ENCODE measurements around the gene SCAPER.

SCAPER gene, protein sequence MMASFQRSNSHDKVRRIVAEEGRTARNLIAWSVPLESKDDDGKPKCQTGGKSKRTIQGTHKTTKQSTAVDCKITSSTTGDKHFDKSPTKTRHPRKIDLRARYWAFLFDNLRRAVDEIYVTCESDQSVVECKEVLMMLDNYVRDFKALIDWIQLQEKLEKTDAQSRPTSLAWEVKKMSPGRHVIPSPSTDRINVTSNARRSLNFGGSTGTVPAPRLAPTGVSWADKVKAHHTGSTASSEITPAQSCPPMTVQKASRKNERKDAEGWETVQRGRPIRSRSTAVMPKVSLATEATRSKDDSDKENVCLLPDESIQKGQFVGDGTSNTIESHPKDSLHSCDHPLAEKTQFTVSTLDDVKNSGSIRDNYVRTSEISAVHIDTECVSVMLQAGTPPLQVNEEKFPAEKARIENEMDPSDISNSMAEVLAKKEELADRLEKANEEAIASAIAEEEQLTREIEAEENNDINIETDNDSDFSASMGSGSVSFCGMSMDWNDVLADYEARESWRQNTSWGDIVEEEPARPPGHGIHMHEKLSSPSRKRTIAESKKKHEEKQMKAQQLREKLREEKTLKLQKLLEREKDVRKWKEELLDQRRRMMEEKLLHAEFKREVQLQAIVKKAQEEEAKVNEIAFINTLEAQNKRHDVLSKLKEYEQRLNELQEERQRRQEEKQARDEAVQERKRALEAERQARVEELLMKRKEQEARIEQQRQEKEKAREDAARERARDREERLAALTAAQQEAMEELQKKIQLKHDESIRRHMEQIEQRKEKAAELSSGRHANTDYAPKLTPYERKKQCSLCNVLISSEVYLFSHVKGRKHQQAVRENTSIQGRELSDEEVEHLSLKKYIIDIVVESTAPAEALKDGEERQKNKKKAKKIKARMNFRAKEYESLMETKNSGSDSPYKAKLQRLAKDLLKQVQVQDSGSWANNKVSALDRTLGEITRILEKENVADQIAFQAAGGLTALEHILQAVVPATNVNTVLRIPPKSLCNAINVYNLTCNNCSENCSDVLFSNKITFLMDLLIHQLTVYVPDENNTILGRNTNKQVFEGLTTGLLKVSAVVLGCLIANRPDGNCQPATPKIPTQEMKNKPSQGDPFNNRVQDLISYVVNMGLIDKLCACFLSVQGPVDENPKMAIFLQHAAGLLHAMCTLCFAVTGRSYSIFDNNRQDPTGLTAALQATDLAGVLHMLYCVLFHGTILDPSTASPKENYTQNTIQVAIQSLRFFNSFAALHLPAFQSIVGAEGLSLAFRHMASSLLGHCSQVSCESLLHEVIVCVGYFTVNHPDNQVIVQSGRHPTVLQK (N-terminal part only)

DNA sequence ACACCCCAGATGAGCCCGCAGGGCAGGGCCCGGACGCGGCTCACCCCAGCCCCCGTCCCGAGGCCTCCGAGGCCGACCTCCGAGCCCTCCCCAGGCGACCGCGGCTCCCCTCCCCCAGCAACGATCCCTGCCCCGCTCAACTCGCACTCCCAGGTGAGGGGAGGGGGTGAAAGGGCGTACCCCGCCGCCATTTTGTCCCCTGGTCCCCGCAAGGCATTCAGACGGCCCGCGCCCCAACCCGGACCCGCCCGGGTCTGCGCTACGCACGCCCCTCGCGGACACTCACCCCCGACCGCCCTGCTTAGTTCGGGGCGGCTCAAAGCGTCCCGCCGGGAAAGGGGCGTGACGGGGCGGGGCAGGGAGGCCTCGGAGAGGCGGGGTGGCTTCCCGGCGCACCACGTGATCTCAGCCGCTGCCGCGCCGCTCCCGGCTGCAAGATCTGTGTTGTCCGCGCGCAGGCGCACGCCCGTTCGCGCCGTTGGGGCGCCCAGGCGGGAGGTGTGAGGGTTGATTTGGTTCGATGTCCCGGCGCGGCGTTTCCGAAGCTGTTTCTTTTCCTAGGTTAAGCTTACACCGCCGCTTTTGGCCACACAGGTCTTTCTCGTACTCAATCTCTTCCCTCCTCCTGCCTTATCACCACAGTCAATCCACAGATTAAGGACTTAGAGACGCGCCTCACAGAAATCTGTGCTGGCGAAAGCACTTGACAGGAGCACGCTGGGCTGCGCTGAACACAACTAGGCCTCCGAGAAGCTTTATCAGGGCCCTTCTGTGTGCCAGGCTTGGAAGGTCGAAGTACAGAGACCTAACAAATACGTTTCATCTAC, at the start of gene SCAPER:
SCAPER (minus strand) TSS at position 328 of the 827 bp plus-strand sequence. CDS start 21,523 bp downstream, outside the sequence.
- in situ Hi-C loops (cut with MboI; ENCODE audit: low sequenced_read_pairs), result no loop called here

GRCh38 chr15:76954744-76955143, 49.6 kb upstream of the SCAPER start:
- in situ Hi-C loops (cut with MboI; ENCODE audit: low sequenced_read_pairs), result no loop called here

GRCh38 chr15:76953913-76954312, 48.8 kb upstream of the SCAPER start:
- in situ Hi-C loops (cut with MboI; ENCODE audit: low sequenced_read_pairs), result no loop called here

DNA sequence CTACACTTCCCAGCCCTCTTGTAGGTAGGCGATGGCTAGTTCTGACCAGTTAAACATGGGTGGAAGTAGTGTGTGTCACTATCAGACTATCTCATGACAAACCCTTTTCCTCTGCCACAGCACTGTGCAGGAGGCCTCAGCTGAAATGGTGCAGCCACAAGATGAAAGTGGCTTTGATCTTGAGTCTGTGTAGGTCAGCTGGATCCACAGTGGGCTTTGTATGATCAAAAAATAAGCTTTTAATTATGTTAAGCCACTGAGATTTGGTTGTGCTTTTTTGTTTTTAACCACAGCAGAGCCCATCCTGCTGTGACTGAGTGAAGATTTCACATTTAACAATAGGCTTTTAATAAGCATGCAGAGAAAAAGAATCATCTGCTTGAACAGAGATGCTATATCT, 46.1 kb upstream of the SCAPER start:
- in situ Hi-C loops (cut with MboI; ENCODE audit: low sequenced_read_pairs), result no loop called here

DNA sequence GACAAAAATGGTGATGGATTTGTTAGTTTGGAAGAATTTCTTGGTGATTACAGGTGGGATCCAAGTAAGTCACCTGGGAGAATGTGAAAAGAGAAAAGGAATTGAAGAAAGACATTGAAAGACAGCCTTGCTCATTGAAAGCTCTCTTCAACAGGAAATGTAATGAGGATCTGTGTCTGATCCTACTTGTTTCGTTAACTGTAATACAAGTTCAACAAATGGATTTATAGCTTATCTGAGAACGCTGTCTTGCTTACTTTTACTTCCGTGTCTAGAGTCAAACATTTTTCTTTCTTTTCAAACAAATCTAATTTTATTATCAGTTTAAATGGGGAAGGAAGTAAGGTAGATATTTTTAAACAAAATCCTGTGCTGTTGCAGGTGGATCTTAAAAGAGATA, 42.3 kb upstream of the SCAPER start:
- in situ Hi-C loops (cut with MboI; ENCODE audit: low sequenced_read_pairs), result no loop called here

GRCh38 chr15:76945494-76946093, 40.5 kb upstream of the SCAPER start:
- in situ Hi-C loops (cut with MboI; ENCODE audit: low sequenced_read_pairs), result no loop called here

DNA sequence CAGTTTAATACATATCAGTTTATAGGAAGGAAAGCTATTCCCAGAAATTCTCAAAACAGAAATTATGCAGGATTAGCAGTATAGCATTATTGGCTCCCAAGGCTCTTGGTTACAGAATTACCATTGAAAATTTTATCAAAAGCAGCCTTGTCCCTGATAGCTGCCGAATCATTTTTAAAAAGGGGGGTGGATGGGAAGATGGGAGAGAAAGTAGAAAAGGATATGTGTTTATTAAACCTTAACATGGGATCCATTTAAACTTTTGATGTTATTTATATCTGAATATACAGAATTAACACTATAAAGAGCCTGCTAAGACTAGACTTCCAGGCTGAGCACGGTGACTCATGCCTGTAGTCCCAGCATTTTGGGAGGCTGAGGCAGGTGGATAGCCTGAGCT, 37.2 kb upstream of the SCAPER start:
- in situ Hi-C loops (cut with MboI; ENCODE audit: low sequenced_read_pairs), result no loop called here

DNA sequence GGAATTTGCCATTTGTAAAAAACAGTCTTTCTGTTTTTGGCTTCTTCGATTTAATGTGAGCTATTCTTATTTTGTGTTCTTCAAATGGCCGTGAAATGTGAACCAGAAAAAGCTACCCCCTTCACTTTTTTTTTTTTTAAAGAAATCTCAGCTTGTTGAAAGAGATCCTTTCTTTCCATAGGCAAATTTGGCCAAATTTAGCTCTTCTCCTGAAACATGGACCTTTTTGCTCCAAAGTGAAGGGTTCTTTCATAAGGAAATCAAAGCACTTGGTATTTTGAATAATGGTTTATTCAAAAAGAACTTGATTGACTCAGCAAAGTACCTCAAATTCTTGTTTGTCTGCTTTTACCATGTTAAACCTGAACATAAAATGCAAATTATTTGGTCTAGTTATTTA, 36.5 kb upstream of the SCAPER start:
- in situ Hi-C loops (cut with MboI; ENCODE audit: low sequenced_read_pairs), result no loop called here

DNA sequence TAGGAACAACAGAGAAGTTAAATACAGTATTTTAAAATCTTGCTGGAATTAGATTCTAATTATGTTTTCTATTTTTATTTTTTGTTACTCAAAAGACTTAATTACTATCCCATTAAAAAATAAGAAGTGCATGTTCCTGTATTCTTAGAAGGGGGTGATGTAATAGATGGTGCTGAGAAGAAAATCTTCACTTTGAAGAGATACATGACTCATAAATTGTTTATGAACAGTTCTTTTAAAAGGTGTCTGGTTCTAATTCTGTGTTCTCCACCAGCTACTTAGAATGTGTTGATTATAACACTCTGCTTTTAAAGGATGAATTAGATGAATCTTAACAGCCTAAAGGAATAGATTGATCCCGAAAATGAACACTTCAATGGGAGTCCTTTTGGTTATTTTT, 34.6 kb upstream of the SCAPER start:
- in situ Hi-C loops (cut with MboI; ENCODE audit: low sequenced_read_pairs), result no loop called here

GRCh38 chr15:76938752-76939151, 33.6 kb upstream of the SCAPER start:
- in situ Hi-C loops (cut with MboI; ENCODE audit: low sequenced_read_pairs), result no loop called here

- in situ Hi-C loops (cut with MboI; ENCODE audit: low sequenced_read_pairs), result no loop called here
Observed at GRCh38 chr15:76936671-76937070, 31.5 kb upstream of the SCAPER start.

GRCh38 chr15:76935620-76936019, 30.5 kb upstream of the SCAPER start:
- in situ Hi-C loops (cut with MboI; ENCODE audit: low sequenced_read_pairs), result no loop called here

GRCh38 chr15:76932135-76932966, 27.2 kb upstream of the SCAPER start:
- in situ Hi-C loops (cut with MboI; ENCODE audit: low sequenced_read_pairs), result no loop called here

- in situ Hi-C loops (cut with MboI; ENCODE audit: low sequenced_read_pairs), result no loop called here
Observed at GRCh38 chr15:76931397-76932134, 26.4 kb upstream of the SCAPER start, which contains the start of gene RCN2. Gene RCN2, plus strand, starts transcription at chr15:76931749. Its CDS starts 93 bp downstream, at chr15:76931842.

GRCh38 chr15:76930831-76931396, 25.8 kb upstream of the SCAPER start:
- in situ Hi-C loops (cut with MboI; ENCODE audit: low sequenced_read_pairs), result no loop called here

DNA sequence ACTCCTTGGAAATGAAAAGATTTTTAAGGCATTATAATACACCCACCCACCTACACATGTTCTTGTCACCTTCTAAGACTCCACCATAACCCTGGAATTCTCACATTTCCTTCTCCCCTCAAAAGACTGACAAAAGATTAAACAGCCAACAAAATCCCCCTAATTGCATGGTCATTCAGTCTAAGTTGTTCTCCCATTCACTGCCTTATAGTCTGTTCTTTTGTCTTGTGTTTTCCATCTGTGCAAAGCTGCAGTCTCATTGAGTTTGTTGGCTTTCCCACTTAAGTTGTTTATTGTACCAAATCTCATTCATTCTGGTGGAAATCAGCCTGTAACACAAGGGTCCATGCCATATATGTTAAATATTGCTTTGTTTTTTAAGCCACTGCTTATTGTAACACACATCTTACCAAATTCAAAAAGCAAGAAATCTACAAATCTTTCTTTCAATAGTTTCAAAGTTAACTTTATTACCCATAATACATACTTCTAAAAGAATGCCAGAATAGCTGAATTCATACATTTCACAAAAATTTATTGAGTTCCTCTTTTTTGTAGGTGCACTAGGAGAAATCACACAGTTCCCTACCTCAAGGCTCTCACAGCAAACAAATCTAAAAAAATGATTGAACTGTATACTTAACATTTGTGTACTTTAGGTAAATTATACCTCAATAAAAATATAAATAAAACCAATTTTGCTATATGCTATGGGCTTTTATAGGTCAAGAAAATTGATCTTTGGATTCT, 24.0 kb upstream of the SCAPER start:
- in situ Hi-C loops (cut with MboI; ENCODE audit: low sequenced_read_pairs), result no loop called here

GRCh38 chr15:76928201-76928600, 23.1 kb upstream of the SCAPER start:
- in situ Hi-C loops (cut with MboI; ENCODE audit: low sequenced_read_pairs), result no loop called here
